Tibial nerve (tissue), 3 donors: ENCODE measurements around the gene ARL4D.

Experiments
- POLR2A ChIP-seq, 2 donors: fragments of 450-650 bp; IDR thresholded peaks; one replicate each; pipeline ENCODE4 v1.6.1; 2017; ENCODE audit warnings: antibody characterized with exemption in 2 of 2, mild to moderate bottlenecking in 2 of 2, moderate library complexity in 2 of 2
- TF ChIP-seq, protein P1 (sequence below), 5 experiments: fragments of 200-600 bp in 3 of 5; fragments of 450-650 bp in 2 of 5; sonication (generic) in 3 of 5; IDR thresholded peaks; one replicate each; pipeline ENCODE4 v1.5.1; 2016 to 2019; ENCODE audit warnings: antibody characterized with exemption in 5 of 5, mild to moderate bottlenecking in 3 of 5, moderate library complexity in 2 of 5

DNA sequence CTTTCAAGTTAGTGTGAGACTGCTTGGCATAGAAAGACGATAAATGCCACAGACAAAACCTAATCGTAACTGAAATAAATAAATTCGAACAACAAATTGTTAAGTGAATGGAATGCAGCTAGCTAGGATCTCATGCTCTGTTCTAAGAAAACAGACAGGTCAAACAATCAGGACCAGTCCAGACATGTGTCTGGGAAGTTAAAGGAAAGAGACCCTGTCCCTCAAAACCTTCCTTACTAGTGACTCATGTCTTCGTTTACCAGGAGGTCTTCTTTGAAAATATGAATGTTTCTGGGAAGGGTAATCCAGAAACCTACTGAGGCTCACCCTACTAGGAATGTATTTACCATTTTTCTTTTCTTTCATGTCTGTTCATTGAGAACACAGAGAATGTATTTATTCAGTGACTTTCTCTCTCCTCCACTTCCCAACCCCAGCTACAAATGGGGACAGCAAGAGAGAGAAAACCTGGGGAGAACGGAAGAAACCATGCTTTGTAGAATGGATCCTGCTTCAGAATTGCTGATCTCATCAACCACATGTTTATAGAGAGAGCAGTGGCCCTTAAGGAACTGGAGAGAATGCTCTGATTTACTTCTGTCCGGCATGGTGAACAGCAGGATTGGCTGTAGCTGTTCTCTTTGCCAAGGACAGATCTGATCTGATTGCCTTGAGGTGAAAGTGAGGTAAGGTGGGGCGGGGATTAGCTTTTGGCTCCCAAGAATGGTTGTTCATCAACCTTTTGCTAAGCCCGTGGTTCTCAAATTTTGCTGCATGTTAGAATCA is 45.6 kb downstream of the ARL4D start:
- TF ChIP-seq, protein P1, sequence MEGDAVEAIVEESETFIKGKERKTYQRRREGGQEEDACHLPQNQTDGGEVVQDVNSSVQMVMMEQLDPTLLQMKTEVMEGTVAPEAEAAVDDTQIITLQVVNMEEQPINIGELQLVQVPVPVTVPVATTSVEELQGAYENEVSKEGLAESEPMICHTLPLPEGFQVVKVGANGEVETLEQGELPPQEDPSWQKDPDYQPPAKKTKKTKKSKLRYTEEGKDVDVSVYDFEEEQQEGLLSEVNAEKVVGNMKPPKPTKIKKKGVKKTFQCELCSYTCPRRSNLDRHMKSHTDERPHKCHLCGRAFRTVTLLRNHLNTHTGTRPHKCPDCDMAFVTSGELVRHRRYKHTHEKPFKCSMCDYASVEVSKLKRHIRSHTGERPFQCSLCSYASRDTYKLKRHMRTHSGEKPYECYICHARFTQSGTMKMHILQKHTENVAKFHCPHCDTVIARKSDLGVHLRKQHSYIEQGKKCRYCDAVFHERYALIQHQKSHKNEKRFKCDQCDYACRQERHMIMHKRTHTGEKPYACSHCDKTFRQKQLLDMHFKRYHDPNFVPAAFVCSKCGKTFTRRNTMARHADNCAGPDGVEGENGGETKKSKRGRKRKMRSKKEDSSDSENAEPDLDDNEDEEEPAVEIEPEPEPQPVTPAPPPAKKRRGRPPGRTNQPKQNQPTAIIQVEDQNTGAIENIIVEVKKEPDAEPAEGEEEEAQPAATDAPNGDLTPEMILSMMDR (IDR thresholded peaks at IDR 0.05), result no peak
- TF ChIP-seq POLR2A (IDR thresholded peaks at IDR 0.05), result no peak
